NCI-H128 (cell line): ENCODE results near the gene GPR78.

Experiments
- DNase-seq: peaks from one replicate; lab custom pipeline; 2025; ENCODE audit not compliant: unreplicated experiment; lab: John Stamatoyannopoulos, UW

The GPR78 gene

GRCh38 chr4:8546766-8547107 is 33.5 kb upstream of the GPR78 start:
- no peak for DNase-seq

- no peak for DNase-seq
Observed at GRCh38 chr4:8547108-8547911, 32.9 kb upstream of the GPR78 start.

GRCh38 chr4:8547912-8548730 is 32.1 kb upstream of the GPR78 start:
- DNase-seq, result no peak

GRCh38 chr4:8548731-8549351 is 31.4 kb upstream of the GPR78 start:
- no peak for DNase-seq

DNA sequence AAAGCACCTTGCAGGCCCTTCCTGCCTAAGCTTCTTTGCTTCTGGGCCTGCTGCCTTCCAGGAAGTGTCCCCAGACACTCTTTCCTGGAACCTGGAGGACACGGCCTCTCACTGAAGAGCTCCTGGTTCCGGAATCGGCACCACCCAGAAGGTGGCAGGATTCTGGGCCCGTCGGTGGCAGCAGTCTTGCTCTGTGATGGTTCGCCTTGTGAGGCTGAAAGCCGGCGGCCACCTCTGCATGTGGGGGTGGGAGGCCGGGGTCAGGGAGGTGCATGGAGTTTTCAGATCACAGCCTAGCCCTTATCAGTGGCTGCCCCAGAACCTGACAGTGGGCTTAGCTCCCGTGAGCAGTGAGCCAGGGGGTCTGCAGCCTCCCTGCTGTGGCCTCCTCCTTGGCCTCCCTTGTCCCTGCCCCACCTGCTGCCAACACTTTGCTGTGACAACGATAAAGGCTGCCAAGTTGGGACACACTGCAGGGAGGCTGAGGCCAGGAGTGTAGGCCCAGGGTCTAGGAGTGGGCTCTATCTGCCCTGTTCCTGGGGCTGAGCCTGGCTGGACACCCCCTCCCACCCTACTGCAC is 30.8 kb upstream of the GPR78 start:
- DNase-seq, result no peak

- no peak for DNase-seq
Observed at GRCh38 chr4:8550691-8551090, 29.5 kb upstream of the GPR78 start.

DNA sequence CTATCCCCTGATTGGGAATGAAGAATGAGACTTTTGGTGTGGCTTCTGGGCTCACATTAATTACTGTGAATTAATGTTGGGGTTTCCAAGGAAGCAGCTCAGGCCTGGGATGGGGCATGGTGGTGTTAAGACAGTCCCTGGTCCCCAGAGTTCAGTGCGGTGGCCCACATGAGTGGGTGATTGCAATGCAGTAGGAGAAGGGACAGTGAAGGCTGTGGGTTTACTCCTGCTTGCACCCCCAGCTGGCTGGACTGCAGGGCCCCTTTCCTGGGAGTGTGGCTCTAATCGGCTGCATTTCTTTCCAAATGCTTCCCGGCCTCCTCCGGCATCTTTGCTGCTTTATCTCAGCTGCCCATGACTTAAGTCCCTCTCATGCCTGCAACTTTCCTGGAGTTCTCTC is 28.2 kb upstream of the GPR78 start:
- DNase-seq, result no peak

DNA sequence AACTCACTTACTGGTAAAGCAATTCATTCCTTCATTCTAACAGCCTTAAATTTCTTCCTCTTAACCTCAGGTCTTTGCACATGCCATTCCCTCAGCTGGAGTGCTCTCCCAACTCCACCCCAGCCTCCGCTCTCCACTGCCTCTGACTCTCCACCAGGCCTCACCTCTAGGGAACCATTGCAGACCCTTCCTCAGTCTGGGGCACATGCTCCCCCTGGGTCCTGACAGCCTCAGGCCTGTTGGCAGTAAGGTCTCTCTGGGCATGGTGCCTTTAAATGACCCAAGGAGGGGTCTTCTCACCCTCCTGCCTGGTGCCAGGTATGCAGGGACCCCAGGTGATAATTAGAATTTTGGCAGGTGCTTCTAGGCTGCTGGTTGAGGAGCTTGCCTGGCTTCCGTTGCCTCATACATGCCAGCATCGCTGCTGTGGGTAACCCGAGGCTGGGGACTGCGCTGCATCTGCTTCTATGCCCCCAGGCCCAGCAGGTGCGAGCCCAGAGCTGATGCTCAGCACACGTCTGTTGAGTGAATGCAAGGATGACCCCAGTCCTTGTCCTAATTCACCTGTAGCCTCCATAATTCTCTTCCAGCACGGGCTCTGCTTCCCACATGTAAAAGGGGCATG is 27.5 kb upstream of the GPR78 start:
- DNase-seq, result no peak

DNA sequence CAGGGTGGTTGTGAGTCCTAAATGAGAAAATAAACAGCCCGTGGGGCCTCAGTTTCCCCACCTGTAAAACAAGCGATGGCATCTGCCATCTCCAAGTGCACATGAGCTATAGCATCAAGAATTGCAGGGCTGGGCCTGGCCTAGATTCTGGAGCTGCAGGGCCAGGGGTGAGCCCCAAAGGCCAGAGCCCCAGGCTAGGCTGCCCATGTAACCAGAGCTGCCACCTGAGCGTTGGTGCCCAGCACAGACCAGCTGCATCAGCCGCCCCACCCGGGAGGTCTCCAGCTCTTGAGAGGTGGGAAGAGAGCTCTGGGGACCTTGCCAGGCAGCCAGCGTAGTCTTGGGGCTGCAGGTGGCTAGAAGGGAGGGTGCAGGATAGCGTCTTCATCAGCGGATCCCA is 27.0 kb upstream of the GPR78 start:
- DNase-seq, result no peak

GRCh38 chr4:8553991-8554405 is 26.2 kb upstream of the GPR78 start:
- DNase-seq, result no peak

GRCh38 chr4:8554555-8555100 is 25.6 kb upstream of the GPR78 start:
- DNase-seq, result no peak

DNA sequence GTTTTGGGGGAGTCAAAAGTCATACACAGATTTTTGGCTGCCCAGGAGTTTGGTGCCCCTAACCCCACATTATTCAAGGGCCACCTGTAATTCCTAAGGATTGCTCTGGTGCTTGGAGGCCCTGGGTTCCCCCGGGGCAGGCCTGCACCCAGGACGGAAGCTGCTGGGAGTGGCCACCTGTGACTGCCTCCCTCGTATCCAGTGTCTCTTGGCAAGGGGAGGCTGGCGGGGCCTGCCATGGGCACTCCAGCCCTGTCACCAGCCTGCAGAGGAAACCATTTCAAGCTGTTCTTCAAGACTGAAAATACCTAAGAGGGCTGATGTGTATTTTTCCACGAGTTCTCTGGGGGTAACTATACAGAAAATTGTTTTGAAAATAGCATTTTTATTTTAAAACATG is 24.5 kb upstream of the GPR78 start:
- no peak for DNase-seq

- DNase-seq, result no peak
Observed at GRCh38 chr4:8556341-8557150, 23.6 kb upstream of the GPR78 start.

GRCh38 chr4:8557151-8558076 is 22.8 kb upstream of the GPR78 start:
- DNase-seq, result no peak

DNA sequence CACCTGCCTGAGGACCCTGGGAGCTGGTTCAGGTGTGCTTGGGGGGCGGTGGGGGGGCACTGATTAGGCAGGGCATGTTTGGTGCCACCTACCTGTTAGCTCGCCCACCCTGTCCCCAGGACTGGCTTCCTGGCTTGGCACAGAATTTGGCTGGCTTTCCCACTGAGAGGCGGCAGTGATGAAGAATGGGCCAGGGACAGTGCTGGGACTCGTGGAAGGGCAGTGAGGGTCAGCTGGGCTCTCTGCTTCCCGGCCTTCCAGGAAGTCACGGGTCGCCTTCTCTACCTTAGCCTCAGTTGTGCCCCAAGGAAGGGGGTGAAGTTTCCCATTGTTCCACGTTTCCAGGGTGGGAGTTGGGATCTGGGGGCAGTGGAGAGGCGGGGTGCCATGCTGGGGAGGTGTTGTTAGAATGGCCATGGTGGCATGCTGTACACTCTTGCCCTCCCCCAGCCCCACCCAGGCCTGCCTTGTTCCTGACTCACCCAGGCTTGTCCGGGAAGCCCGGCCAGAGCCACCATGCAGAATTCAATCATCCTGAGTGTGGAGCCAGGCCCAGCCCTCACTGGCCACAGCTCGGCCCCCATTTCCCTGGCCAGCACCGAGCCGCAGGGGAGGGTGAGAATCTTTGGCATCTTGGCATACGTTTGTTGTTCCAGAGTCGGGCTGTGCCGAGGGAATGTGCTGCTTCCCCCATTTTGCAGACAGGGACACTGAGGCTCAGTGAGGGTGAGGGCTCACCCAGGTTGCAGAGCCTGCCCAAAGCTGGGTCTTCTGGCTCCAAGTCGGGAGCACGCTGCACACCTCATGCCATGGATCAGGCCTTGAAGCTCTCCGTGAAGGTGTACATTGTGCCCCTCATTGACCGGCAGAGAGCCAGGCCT is 21.9 kb upstream of the GPR78 start:
- DNase-seq, result no peak

GRCh38 chr4:8559011-8559410 is 21.2 kb upstream of the GPR78 start:
- no peak for DNase-seq

GRCh38 chr4:8559524-8560264 is 20.5 kb upstream of the GPR78 start:
- DNase-seq, result no peak
